Hypothalamus (tissue), 51 donors: ENCODE results near the gene EFCAB12.
A peak's percentile ranks its signal among the peaks of the same experiment; 100 is the strongest.
"Not testable (repeated sequence)": the region's sequence is repeated elsewhere in the genome, so short reads cannot be mapped to it uniquely, and the experiment has no call there.

Experiments used
- DNase-seq, 51 donors: peaks; one replicate each; lab custom pipeline; 2025; lab: John Stamatoyannopoulos, UW

EFCAB12 gene

DNA sequence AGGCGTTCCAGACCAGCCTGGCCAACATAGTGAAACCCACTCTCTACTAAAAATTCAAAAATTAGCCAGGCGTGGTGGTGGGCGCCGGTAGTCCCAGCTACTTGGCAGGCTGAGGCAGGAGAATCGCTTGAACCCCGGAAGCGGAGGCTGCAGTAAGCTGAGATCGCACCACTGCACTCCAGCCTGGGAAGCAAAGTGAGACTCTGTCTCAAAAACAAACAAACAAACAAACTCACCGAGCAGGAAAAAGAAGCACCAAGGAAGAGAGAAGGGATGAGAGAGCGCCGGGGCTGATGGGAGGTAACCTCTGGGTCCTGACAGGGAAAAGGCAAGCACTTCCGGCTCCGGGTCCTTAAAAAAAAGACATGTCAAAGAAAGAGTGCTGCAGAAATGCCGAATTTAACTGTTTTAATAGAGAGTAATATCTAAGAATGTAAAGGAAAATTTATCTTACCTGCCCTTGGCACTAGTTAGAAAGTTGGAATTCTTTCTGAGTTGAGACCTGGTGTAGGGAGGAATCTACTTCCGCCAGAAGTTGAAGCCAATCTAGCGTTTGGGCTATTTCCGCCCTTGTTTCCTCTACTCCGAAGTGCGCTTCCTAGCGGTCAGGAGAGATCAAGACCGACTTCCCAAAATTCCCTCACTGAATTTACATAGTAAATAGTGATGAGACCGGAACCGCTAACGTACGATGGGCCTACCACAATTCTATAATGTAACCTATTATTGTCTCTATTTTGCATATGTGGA, 29.1 kb downstream of the EFCAB12 start:
- peak in 50 of 51 donors; percentile 18 to 98 (median 64) for DNase-seq

DNA sequence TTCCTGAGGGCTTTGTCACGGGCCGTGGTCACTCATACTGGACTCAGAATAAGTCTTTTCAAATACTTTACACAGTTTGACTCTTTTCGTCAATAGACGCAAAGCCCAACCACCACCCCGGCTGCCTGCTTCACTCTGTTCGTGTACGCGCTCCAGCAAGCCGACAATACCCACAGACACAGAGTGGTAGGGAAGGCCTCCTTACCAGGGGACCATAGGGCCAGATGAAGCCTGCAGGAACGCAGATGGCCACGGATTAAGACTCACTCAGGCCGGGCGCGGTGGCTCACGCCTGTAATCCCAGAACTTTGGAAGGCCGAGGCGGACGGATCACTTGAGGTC, 29.7 kb downstream of the EFCAB12 start:
- DNase-seq: peak in 2 of 51 donors; percentile 2 to 17

DNA sequence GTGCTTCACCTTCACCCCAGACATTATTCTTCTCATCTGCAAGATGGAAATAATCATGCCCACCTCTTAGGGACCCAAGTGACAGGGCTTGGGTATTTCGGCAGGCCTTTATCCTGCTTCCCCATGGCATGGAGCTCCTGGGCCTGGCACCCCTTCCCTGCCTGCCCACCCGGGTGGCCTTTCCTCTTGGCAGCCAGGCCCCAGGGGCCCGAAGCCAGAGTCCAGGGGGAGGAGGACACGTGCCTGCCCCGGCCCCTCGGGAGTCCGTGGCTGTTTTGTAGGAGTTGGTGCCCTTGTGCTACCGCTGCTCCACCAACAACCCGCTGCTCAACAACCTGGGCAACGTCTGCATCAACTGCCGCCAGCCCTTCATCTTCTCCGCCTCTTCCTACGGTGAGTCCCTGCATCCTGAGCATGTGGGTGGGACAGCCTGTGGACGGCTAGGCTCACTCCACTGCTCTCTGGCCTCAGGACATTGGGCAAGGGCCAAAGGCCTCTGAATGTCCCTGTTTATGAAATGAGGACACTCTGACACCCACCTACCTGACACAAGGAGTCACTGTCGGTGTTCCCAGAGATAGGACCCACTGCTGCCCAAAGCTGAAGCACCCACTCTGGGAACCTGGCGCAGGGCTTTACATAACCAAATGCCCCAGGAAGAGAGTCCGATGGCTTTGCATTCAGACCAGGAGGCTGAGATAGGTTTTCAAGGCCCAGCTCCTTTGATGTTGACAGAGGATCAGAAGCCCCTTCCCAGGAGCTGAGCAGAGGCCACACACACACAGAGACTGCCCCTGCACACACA, 34.5 kb downstream of the EFCAB12 start:
- DNase-seq: not testable (repeated sequence)

DNA sequence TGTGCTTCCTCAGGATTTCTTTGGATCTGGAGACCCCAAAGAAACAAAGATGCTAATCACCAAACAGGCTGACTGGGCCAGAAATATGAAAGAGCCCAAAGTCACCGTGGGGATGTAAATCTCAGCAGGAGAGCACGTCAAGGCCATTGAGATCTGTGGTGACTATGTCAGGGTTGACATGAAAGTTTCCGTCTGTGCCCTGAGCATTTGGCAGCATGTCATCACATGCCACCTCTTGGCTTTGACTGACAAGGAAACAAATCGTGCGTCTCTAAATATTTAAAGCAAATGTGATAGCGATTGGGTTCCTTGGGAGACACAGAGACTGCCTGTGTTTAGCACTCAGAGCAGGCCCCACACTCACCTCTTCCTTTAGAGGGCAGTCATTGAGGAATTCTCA, 35.2 kb downstream of the EFCAB12 start:
- DNase-seq: no peak

DNA sequence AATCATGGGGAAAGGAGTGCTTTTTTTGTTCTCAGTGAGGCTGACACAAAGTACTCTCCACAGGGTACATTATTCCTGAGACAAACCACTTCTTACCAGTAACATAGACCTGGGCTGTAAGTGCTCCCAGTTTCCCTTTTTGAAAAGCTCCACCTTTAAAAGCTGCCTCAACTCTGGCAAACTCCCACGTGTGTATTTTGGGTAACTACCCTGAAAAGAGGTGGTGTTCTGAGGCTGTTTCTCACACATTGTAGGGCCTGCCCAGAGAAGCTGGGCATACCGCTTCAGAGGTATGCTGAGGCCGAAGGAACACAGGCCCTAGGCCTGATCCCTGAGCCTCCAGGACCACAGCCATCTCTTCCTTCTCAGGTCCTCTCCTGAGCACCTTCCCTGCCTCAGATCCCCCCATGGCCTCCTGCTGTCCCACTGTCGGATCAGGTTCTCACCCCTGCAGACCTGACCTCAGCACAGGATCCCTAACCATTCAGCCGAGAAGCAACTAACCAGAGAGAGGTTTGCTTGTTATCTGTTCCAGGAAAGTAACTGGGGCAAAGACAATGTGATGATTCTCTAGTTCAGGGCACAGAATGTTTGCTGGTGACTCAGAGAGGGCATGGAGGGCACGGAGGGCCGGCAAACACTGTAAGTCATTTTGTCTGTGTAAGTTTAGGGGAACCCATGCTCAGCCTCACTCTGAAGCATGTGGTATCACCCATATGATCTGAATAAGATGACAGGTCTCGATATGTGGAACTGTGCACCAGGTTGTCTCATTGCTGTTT, 36.1 kb downstream of the EFCAB12 start:
- not testable (repeated sequence) for DNase-seq

DNA sequence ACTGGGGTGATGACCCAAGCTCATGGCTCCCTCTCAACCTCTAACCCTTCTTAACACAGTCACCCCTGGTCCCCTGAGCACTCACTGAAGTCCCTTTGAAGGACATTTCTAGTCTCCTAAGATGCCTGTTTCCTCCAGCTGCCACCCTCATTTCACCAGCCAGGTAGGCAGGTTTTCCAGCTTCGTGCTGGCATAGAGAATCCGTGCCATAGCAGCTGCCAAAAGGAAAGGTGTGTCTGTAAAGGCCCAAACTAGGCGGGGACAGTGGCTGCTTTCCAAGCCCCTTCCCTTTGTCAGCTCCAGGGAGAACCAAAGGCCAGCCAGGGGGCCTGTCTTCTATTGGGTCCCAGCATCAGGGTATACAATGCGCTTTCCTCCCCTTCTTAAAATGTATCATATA, 36.9 kb downstream of the EFCAB12 start:
- DNase-seq: not testable (repeated sequence)

DNA sequence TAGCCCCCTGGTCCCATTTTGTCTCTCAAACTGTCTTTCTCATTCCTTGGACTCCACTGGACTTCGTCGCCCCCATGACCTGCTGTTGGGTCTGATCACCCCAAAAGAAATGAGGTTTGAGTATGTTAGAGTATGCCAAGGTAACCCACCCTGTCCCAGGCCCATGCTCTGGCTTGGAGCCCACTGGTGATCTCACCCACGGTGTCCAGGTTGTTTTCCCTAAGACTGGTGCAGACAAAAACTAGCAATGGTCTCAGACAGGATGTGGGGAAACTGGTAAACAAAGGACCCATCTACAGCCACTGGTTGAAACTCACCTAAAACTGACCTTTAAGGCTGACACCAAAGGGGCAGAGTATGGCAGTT, 38.9 kb downstream of the EFCAB12 start:
- DNase-seq: no peak

DNA sequence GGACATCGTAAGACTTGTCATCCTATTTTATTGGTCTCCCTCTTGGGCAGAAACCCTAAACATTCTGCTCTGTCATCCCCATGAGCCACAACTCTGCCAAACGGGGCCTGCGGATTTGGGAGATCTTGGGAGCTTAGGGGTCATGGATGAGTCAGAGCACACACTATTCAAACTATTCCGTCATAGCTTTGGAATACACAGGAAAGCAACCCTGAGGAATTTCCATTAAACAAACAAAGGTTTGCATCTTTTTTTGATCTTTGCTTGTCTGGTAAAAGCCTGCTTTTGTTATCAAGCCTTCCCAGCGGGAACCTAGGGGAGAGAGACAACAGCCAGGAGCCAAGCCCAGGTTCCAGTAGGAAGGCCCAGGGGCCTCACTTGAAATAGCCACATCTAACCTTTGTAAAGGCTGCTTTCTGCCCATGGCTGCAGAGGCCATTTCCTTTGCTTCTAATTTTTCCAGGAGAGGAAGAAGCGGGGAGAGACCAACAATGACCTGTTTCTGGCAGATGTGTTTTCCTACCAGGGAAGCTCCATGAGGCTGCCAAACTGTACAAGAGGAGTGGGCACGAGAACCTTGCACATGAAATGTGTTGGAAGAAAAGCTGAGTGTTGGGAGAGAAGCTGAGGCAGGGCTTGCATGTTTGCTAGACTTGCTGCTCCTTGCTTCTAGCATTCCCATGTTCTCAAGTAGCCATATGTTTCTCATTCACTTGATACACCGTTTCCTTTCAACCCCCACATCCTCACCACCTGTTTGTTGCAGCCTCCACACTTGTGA, 39.5 kb downstream of the EFCAB12 start:
- not testable (repeated sequence) for DNase-seq

DNA sequence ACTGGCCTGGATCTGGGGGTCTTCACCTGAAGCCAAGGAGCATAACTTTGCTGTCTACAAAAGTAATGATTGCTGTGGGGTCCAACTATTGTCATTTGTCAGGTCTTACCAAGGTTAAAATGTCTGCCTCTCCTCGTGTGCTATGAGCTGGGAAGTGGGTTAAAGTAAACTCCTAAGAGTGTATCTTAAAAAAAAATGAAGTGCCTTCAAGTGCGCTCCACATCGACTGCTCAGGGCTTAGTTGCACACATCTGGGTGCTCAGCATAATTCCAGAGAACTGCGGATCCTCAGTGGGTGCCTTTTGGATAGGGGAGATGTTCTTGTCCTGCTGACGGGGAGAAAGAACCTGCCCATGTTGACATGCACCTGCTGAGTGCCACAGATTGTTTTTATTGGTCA, 40.9 kb downstream of the EFCAB12 start:
- no peak for DNase-seq

DNA sequence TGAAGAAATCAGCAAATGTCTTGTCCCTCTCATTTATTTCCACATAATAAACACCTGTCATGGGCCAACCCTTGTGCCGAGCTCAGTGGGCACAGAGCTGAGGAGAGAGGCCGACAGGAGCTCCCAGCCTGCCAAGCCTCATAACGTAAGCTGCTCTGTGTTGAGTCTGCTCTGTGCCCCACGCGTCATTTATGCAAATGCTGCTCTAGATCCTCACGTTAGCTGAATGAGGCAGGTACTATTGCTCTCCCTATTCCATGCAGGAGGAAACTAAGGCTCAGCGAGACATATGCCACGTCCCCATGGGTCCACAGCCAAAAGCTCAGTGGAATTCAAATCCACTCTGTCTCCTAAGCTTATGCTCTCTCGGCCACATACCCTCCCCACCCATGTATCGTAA, 41.5 kb downstream of the EFCAB12 start:
- no peak for DNase-seq

DNA sequence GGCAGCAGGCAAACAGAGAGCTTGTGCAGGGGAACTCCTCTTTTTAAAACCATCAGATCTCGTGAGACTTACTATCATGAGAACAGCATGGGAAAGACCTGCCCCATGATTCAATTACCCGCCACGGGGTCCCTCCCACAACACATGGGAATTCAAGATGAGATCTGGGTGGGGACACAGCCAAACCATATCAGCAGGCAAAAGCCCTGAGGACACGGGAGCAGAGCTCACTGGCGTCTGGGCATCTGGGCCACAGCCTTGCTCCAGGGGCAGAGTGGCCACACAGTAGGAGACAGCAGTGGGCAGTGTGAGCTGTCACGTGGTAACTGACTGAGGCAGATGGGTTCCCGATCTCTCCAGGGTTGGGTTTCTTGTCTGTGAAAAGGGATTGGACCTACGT, 42.9 kb downstream of the EFCAB12 start:
- DNase-seq: not testable (repeated sequence)

DNA sequence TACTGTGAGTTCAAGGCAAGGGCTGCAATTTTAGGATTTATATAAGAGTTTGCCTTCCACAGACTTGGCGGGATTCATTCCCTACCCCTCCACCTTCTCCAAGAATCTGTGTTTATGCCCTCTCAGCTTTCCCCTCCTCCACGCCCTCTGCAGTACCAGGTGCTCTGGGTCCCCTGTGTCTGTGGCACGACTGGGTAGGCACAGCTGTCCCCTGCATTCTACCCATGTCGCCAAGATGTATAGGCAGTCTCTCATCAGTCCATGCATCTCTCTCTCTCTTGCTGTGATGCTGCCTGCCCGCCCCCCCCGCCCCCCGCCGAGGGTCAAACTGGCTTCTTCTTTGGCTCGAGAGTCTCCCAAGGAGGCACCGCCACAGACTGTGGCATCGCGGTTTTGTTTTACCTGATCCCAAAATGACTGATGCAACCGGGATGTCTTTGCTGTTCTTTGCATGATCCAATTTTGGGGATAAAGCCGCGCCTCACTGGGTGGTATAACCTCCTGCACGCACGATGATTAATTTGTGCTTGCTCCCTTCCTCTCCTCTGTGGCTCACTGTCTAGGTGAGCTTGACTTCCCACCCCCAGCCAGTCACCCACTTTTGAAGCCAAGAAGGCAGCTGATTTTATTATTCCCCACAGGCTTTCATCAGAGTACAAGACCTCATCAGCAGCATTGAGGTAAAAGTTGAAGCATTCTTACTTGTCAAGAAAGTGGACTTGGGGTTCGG, 43.7 kb downstream of the EFCAB12 start:
- peak in 1 of 51 donors; percentile 21 for DNase-seq

DNA sequence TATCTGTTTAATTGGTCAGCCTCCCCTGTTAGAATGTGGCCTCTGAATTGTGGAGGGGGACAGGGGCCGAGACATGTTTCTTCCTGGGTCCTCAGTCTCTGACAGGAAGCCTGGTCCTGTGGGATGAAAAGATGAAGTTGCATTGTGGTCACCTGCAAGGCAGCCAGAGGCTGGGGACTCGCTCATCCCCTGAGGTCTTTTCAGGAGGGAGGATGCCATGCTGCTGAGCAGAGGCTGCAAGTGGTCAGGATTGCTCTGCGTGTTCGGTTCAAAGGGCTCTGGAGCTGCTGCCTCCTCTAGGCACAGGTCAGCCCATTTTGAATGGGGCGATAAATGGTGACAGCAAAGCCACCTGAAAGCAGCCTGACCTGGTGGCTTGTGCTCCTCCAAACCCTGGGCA, 44.3 kb downstream of the EFCAB12 start:
- DNase-seq: not testable (repeated sequence)

DNA sequence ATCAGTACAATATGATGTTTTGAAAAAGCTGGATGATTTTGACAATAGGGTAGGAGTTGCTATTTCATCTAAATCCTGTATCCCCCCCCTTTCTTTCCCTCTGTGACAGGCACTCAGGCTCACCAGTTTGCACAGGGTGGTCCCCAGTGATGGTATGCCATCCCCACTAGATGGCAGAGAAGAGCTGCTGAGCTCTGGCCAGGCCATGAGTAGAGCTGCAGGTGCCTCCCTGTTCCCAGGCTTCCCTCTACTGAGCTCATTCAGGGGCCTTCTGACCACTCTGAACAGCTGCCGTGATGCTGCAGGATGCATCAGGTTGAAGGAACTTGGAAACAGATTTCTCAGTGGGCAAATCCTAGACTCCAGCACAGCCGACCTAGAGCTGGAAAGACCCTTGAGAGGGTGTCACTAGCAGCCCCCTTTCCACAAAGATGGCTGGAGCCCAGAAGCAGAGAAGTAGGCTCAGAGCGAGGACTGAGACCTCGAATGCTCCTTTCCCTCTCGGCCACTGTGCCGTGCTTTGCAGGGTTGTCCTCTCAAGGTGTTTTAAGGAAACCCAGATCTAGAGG, 45.1 kb downstream of the EFCAB12 start:
- DNase-seq: peak in 39 of 51 donors; percentile 2 to 67 (median 35)

DNA sequence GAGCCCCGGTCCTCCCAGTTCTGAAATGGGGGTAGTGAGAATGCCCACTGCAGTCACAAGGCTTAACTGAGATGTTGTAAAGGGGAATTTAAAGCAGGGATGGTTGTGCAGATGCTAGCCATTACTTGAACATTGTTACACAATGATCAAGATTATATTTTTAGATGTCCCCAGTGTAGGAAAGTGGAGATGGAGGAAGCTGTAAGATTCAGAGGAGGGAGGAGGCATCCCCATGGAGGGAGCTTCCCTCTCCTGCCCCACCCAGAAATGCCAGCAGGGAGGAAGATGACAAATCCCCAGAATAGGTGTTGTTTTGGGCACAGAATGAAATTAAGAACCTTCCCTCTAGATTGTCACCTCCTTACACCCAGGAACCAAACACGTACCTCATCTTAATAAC, 46.1 kb downstream of the EFCAB12 start:
- DNase-seq: peak in 2 of 51 donors; percentile 17

DNA sequence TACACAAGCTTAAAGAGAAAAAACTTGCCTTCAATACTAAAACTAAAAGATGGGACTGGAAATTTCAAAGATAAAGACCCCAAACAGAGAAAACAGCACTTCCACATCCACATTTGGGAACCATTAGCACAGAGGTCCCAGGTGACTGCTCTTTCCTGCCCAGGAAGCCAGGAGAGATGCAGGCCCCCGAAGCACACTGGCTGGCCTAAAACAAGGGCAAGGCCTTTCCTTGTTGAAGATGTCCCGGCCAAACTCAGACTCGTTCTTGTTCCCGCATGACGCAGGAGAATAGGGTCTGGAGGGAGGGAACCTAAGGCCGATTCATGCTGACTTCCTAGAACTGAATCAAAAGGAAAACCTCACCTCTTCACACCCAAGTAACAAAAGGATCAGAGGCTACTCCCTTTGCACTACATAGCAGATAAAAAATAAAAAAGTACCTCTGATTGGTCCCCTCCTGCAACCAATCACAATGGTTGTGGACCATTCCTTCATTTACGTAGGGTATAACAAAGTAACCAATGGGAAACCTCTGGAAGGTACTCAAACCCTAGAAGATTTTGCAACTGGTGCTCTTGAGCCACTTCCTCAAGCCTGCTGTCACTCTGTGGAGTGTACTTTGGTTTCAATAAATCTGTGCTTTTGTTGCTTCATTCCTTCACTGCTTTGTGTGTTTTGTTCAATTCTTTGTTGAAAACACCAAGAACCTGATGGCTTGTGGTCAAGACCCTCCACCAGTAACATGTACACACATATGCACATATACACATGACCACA, 48.7 kb downstream of the EFCAB12 start:
- no peak for DNase-seq

DNA sequence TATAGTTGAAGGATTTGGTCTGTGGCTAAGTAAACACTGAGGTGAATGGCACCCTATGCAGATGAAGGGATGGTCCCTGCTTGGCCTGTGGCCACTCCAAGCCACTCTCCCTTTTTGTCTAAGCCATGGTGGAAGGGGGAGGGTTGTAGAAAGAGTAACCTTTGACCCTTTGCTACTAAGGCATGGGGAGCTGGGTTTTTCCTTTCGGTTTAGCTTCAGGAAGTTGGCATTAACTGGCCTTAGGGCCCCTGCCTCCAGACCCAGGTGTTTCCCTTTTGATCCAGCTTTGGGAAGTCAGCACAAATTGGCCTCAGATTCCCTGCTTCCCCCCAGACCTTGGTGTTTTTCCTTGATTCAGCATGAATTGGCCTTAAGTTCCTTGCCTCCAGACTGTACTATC, 49.5 kb downstream of the EFCAB12 start:
- no peak for DNase-seq

DNA sequence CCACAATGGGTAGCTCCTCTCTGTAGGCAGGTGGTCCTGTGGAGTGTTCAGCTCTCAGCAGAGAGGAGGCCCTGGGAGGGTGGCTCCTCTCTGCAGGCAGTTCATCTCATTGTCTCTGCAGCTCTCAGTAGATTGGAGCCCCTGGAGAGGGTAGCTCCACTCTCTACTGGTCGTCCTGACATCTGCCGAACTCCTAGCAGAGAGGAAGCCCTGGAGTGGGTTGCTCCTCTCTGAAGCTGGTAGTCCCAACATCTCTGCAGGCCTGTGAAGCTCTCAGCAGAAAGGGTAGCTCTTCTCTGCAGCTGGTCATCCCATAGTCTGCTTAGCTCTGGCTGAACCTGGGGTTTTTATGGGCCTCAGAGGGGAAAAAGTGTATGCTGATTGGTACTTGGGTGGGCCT, 50.8 kb downstream of the EFCAB12 start:
- DNase-seq: no peak

DNA sequence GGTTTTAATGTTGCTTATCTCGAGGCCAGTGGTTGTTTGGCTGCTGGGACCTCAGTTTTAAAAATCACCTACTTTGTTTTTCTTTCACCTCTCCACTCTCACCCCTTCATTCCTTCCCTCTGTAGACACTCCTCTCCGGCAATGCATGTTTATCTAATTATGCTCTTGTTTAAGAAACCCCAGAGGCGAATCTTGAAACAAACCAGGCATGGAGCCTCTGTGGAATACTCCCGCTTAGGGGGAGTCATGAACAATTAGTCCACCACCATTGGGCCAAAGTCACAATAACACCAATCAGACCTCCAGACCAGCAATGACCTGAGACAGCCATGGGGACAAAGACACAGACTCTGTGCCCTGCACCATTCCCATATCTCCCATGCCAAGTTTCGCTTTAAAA, 53.3 kb downstream of the EFCAB12 start:
- no peak for DNase-seq
